Measurements from ENCODE around the gene GALNT5.
"Not testable (repeated sequence)": the region's sequence is repeated elsewhere in the genome, so short reads cannot be mapped to it uniquely, and the experiment has no call there.

The GALNT5 gene, protein sequence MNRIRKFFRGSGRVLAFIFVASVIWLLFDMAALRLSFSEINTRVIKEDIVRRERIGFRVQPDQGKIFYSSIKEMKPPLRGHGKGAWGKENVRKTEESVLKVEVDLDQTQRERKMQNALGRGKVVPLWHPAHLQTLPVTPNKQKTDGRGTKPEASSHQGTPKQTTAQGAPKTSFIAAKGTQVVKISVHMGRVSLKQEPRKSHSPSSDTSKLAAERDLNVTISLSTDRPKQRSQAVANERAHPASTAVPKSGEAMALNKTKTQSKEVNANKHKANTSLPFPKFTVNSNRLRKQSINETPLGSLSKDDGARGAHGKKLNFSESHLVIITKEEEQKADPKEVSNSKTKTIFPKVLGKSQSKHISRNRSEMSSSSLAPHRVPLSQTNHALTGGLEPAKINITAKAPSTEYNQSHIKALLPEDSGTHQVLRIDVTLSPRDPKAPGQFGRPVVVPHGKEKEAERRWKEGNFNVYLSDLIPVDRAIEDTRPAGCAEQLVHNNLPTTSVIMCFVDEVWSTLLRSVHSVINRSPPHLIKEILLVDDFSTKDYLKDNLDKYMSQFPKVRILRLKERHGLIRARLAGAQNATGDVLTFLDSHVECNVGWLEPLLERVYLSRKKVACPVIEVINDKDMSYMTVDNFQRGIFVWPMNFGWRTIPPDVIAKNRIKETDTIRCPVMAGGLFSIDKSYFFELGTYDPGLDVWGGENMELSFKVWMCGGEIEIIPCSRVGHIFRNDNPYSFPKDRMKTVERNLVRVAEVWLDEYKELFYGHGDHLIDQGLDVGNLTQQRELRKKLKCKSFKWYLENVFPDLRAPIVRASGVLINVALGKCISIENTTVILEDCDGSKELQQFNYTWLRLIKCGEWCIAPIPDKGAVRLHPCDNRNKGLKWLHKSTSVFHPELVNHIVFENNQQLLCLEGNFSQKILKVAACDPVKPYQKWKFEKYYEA

DNA sequence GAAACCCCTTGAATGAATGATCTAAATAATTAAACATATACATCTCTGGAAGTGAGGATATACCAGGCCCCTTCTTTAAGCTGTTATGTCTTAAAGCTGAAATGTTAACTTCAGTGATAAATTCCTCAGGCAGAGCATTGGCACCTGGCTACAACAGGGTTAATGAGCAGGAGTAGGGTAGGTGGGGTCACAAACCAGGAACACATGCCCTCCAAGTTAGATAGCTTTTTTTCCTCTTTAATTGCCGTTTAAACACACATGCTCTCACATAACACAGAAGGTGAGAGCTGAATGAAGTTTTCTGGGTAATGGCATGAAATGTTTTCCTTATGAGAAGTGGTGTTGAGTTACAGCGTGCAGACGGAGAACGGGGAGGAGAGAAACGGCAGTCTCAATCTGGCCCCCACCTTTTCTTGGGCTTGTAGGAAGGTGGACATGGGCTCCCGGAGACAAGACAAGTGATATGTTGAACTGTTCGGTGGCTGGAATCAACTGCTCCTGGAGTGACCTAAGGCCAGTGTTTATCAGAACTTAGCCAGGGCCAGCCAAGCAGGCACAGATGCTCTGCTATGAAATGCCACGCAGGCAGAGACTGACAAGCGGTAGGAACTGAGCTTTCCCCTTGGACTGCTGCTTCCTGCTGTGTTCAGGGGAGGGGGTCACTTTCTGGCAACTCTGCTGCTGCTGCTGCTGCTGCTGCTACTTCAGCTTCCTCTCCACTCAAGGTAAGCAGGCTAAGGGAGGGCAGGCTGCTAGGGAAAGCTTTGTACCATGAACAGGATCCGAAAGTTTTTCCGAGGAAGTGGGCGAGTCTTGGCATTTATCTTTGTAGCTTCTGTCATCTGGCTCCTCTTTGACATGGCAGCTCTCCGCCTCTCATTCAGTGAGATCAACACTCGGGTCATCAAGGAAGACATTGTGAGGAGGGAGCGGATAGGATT, at the start of gene GALNT5:
Gene GALNT5, plus strand, starts transcription at position 394 of the 941 bp plus-strand sequence. Its CDS starts 378 bp downstream, at position 772.
- no peak for DNase-seq (ENCODE audit: low read depth in 2 of 2)

DNA sequence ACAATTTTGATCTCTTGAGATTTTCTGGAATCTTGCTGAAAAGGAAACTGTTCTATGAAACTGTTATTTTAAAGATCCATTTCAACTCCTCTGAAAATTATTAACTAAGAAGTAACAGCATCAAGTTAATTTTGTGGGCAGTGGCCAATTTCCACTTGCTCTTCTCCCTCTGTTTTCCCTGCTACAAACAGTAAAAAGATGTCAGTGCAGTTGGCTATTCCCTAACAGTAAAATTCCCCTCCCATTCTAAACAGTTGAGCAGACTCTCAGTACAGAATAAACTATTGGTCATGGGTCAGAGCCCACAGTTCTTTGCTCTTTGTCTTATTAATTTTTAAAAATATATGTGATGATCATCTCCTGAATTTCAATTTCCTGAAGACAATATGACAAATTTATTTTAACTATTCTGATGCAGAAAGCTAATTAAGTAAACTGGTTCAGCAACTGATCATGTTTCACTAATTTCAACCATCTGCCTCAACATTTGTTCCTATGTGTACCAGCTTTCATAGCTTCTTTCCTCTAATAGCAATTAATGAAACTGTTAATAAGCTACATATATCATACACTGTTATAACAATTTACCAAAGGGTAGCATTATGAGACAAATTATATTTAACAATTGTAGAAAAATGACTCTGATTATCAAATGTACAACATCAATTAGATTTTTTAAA, 41.1 kb upstream of the GALNT5 start:
- no peak for DNase-seq (ENCODE audit: low read depth in 2 of 2)

DNA sequence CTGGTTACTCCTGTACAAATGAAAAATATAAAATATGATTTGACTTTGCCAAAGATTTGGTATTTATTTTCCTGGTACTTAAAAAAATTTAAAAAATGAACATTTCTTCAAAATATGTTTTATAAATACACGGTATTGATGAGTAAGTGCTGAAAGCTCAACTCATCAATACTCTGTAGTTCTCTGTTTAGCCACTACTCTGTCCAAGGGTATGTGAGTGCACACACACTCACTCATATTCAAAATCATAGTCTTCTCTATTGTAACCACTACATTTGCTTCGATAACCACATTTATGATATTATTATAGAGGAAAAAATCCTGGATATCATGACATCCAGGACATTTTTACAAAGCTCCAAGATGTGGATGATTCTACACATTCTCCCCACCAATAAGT, 40.1 kb upstream of the GALNT5 start:
- no peak for DNase-seq (ENCODE audit: low read depth in 2 of 2)

DNA sequence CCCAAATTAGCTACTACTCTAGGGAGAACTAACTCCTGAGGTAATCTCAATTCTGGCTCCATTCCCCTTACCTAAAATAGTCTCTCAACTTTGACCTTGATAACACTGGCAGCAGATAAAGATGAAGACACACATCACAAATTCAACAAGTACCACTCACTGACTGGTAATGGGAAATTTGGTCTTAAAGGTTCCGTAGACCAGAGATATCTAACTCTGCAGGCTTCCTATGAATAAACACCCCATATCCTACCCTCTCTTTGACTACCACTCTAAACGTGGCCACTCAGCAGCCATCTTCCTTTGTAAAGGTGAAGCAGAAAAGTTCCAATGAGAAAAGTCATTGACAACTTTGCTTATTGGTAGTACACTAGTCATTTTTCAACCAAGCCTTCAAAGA, 38.6 kb upstream of the GALNT5 start:
- DNase-seq (ENCODE audit: low read depth in 2 of 2), result no peak

DNA sequence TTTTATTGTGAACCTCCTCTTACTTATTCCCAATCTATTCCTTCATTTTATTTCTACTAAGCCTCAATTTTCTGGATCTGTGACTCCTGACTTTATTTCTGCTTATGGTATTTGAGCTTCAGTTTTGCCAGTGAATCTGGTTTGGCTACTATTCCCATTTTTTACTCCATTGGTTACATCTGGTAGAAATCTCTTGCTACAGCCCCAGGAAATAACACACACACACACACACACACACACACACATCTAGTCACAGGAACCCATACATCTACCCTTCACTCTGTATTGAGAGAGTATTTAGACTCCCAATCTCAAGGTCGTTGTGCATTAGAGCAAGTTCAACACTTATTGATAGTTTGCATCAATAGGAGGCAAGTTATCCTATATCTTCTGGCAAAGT, 37.0 kb upstream of the GALNT5 start:
- no peak for DNase-seq (ENCODE audit: low read depth in 2 of 2)

DNA sequence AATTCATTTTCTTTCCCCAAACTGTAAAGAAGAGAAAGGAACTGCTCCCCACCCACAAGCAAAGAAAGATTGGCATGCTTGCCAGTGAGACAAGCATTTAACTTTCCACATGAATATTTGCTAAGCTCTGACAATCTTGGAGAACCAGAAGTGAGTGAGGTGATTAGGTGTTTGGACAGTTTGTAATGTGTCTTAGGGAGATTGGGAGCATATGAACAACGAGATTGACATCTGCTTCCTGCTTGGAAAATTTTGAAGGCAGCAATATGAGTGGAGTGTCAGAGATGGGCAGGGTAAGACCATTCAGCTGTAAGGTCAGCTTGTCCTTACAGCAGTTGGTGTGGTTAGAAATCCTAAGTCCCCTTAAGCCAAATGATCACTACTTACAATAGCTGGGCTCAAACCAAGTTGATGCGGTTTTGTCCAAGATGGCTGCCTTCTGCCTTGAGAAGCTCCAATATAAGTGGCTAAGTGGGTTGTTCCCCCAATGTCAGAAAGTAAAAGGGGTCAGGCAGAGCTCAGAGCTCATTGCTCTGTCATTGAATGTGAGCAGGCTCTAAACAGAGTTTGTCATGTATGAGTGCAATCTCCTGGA, 36.0 kb upstream of the GALNT5 start:
- no peak for DNase-seq (ENCODE audit: low read depth in 2 of 2)

DNA sequence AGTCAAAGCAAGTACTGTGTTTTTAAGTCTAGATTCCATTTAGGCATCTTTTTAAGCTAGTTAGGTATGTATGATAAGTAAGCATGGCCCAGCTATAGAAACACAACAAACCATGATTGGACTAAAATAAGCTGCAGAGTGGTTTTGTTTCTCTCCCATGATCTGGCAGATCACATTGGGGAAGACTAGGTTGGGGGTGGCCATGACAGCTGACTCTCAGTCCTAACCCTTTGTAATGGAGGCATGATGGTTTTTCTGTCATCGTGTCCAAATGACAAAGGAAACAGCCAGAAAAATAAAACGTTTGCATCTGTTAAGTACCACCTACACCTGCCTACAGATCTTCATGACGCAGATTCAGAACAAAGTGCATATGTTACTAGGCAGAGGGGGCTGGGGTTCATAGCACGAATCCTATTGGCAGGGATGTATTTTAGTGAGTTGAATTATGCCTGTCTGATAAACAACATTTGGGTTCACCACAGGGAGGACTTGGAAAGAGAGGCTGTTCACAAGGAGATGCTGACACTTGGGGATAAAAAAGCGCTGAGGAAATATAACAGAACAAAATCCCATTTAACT, 33.8 kb upstream of the GALNT5 start:
- no peak for DNase-seq (ENCODE audit: low read depth in 2 of 2)

DNA sequence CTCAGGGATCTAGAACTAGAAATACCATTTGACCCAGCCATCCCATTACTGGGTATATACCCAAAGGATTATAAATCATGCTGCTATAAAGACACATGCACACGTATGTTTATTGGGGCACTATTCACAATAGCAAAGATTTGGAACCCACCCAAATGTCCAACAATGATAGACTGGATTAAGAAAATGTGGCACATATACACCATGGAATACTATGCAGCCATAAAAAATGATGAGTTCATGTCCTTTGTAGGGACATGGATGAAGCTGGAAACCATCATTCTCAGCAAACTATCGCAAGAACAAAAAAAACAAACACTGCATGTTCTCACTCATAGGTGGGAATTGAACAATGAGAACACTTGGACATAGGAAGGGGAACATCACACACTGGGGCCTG, 33.1 kb upstream of the GALNT5 start:
- not testable (repeated sequence) for DNase-seq (ENCODE audit: low read depth in 2 of 2)

DNA sequence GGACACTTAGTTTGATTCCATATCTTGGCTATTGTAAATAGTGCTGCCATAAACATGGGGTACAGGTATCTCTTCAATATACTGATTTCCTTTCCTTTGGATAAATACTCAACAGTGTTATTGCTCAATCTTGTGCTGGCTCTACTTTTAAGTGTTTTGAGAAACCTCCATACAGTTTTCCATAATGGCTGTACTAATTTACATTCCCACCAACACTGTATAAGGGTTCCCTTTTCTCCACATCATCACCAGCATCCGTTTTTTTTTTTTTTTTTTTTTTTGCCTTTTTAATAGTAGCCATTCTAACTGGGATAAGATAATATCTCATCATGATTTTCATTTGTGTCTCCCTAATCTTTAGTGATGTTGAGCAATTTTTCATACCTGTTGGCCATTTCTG, 29.9 kb upstream of the GALNT5 start:
- DNase-seq (ENCODE audit: low read depth in 2 of 2), result no peak

DNA sequence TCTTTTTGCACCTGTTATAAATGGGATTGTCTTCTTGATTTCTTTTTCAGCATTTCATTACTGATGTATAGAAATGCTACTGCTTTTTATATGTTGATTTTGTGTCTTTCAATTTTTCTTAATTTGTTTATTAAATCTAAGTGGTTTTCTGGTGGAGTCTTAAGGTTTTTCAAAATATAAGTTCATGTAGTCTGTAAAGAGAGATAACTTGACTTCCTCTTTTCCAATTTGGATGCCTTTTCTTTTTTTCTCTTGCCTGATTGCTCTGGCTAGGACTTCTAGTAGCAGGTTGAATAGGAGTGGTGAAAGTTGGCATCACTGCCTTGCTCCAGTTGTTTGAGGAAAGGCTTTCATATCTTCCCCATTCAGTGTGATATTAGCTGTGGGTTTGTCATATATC, 28.6 kb upstream of the GALNT5 start:
- no peak for DNase-seq (ENCODE audit: low read depth in 2 of 2)

DNA sequence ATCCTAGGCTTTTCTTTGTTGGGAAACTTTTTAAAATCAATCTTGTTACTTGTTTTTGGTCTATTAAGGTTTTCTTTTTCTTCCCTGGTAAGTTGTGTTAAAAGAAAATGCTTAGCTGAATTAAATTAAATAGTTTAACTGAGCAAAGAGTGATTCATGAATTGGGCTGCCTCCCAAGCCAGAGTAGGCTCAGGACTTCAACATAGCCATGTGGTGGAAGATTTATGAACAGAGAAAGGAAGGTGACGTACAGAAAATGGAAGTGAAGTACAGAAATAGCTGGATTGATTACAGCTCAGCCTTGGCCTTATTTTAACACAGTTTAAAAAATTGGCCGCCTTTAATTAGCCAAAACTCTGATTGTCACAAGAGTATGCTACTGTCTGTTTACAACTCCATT, 27.9 kb upstream of the GALNT5 start:
- no peak for DNase-seq (ENCODE audit: low read depth in 2 of 2)

DNA sequence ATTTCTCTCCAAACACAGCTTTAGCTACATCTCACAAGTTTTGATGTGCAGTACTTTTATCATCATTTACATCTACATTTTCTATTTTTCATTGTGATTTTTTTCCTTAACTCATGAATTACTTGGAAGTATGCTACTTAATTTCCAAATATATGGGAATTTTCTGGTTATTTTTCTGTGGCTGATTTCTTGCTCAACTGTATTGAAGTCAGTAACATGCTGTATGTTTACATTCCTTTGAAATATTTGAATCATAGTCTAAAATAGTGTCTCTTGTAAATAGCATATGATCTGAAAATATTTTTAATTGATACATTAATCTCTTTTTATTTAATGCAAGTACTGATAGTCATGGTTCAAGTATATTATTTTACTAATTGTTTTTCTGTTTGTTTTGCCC, 26.0 kb upstream of the GALNT5 start:
- DNase-seq (ENCODE audit: low read depth in 2 of 2), result no peak

DNA sequence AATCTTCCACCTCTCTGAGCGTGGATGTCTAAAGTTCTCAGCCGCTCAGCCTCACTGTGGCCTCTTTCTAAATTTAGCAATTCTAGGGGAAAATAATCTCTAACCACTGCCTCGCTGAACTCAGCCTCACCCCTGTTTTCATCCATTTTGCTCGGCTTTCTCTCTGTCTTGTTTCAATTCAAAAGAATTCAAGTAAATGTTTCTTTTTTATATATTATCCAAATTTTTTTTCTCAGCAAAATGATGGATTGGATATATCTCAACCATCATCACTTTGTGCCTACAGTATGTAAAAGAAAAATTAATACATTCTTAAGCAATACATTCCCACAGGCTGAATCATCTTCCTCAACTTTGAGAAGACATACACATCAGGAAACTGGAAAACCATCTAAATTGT, 24.0 kb upstream of the GALNT5 start:
- no peak for DNase-seq (ENCODE audit: low read depth in 2 of 2)

DNA sequence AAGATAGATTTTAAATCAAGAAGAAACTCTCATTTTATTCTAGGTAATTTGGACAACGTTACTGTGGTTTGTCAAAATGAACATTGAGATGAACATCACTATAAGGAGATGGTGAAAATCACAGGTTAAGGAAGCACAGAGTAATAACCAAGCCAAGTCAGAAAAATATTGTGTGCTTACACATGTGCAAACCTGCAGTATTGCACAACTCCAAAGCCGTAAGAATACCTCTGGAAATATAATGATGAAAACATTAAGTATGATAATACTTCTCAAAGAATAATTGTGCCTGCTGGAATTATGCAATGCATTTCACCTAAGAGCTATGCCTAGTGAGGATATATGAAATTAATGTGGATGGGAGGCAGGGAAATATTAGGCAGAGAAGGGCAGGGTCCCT, 21.1 kb upstream of the GALNT5 start:
- DNase-seq (ENCODE audit: low read depth in 2 of 2), result no peak

DNA sequence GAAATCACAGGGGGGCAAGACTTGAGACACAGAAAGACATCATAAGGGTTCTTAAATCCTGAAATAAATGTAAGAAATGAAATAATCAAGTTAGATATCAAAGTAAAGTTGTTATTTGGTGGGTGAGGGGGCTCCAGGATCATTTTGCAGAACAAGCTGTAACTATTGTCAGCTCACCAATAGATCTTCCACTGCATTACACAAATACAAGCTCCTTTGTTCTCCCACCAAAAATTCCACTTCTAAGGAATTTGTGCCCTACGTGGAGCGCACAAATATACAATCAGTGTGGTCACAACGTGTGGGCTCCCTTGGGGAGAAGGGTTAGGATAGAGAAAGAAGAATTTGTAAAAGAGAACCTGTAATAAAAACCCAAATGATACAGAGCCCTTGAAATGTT, 19.2 kb upstream of the GALNT5 start:
- DNase-seq (ENCODE audit: low read depth in 2 of 2), result no peak

DNA sequence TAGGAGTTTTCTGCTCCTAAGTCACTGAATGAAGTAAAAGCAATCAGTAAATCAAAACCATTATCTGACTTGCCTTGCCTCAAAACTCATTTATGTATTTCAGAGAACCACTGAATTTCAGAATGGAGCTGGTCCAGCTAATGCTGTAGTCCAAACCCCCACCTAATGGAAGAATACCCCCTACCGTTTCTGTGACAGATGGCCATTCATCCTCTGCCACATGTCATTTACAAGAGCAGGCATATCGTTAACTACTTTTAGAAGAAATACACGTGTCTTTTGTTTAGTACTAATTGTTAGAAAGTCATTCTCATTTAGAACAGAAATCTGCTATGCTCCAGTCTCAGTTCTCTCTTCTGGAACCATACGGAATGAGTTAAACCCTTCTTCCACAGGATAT, 12.8 kb upstream of the GALNT5 start:
- no peak for DNase-seq (ENCODE audit: low read depth in 2 of 2)

DNA sequence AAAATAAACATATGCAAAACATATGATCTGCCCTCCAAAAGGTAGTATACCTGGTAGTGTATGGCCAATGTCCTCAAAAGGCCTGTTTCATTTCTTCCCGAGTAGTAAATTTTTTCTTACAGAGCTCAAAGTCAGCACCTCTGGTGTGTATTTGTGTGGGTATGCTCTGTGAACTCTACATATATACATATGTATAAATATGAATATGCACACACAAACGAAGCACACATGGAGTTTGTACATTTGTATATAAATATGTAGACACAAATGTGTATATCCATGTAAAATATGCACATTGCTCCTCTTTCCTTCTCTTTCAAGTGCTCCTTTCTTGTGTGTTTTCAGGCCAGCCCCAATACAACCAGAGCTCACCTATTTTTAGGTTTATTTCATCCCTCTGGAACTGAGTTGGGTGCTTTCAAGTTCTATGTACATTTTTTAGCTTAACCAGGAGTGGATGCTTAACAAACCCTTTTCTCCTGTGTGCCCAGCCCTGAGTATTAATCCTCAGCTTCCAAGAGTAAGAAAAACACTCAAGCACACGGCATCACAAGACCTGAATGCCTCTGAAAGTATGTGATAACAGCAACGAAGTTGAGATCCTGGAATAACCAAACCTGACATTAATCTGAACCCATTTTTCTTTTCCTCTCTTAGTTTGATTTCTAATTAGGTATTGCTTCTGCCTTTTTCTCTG, 12.2 kb upstream of the GALNT5 start:
- no peak for DNase-seq (ENCODE audit: low read depth in 2 of 2)

DNA sequence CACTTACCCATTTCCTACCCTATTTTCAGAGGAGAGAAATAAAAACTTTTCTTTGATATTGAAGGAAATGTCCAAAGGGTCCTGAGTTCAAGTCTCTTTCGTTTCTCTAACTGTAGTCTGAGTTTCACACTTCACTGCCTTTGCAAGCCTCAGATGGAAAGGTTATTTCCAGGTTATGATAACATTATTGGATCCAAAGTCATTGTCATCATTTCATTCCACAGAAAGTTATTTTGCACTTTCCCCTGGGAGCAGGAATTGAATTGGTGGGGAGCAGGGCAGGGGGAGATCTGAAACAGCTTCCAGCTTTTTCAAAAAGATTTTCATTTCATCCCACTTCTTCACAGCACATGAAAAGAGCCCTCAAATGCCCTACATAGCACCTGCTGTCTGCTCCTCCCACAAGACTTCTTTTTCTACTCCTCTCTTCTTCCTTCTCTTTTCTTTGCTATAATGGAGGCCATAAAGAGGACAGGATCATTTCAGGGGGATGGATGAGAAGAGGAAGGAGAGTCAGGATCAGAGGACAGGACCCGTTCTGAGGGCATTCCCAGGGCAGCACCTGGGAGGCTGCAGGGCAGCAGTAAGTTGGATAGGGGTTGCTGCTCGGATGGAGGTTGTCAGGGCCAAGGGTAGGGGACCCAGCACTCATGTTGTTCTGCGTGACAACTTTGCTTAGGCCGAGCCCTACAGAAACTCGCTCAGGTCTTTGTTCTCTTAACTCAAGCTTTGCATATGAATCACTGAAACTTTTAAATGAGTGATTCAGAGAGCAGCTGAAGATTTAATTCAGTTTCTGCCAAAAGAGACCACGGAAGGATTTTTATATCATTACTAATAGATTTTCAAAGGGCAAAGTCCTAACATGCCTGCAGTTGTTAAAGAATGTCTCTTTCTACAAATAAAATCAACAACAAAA, 11.4 kb upstream of the GALNT5 start:
- DNase-seq (ENCODE audit: low read depth in 2 of 2), result no peak
